ENCODE data around the gene PPFIBP1. TPM values are rescaled to one million over a fixed set of nuclear protein-coding genes. Genes with fewer than 3 reads are reported as not detected.

Gene PPFIBP1
- total RNA-seq, 1 donor from 2014 or later: 184 TPM

GRCh38 chr12:27705263-27705662 is 181.3 kb downstream of the PPFIBP1 start:
- peak; percentile 21 for DNase-seq (ENCODE audit: low spot score)
- no peak overlapping the region for H3K27ac Mint-ChIP-seq (ENCODE audit: unreplicated experiment)
- H3K4me3 Mint-ChIP-seq (ENCODE audit: unreplicated experiment): no peak overlapping the region
- no peak for TF ChIP-seq CTCF (IDR thresholded peaks at IDR 0.05; ENCODE audit: unreplicated experiment)
- H3K4me1 Mint-ChIP-seq (ENCODE audit: unreplicated experiment): no peaks in the 10 kb centered on the region
- no peaks in the 10 kb centered on the region for H3K9me3 Mint-ChIP-seq (ENCODE audit: unreplicated experiment)
- H3K36me3 Mint-ChIP-seq (ENCODE audit: low read depth, unreplicated experiment): no peaks in the 10 kb centered on the region
- H3K27me3 Mint-ChIP-seq (ENCODE audit: unreplicated experiment): peaks cover 2% of the 10 kb centered on the region

- no peak overlapping the region for H3K4me3 Mint-ChIP-seq (ENCODE audit: unreplicated experiment)
Measured at GRCh38 chr12:27707216-27707615, 183.2 kb downstream of the PPFIBP1 start.

GRCh38 chr12:27709212-27709931 is 185.4 kb downstream of the PPFIBP1 start:
- H3K4me3 Mint-ChIP-seq (ENCODE audit: unreplicated experiment): no peak overlapping the region
- no peak overlapping the region for H3K27ac Mint-ChIP-seq (ENCODE audit: unreplicated experiment)
- no peaks in the 10 kb centered on the region for H3K9me3 Mint-ChIP-seq (ENCODE audit: unreplicated experiment)
- peaks cover 2% of the 10 kb centered on the region for H3K27me3 Mint-ChIP-seq (ENCODE audit: unreplicated experiment)
- no peak for DNase-seq (ENCODE audit: low spot score)
- peaks cover 7% of the 10 kb centered on the region for H3K36me3 Mint-ChIP-seq (ENCODE audit: low read depth, unreplicated experiment)
- TF ChIP-seq CTCF (IDR thresholded peaks at IDR 0.05; ENCODE audit: unreplicated experiment): no peak
- peaks cover 11% of the 10 kb centered on the region for H3K4me1 Mint-ChIP-seq (ENCODE audit: unreplicated experiment)

More at GRCh38 chr12:27707216-27707615, 183.2 kb downstream of the PPFIBP1 start:
- Mint-ChIP-seq H3K9me3 (ENCODE audit: unreplicated experiment) (no peaks in the 10 kb centered on the region), H3K27me3 (ENCODE audit: unreplicated experiment) (peaks cover 4% of the 10 kb centered on the region), H3K36me3 (ENCODE audit: low read depth, unreplicated experiment) (peaks cover 4% of the 10 kb centered on the region), H3K27ac (ENCODE audit: unreplicated experiment) (no peak overlapping the region), H3K4me1 (ENCODE audit: unreplicated experiment) (peaks cover 8% of the 10 kb centered on the region)
- TF ChIP-seq CTCF (IDR thresholded peaks at IDR 0.05; ENCODE audit: unreplicated experiment): no peak
- DNase-seq (ENCODE audit: low spot score): no peak

- H3K9me3 Mint-ChIP-seq (ENCODE audit: unreplicated experiment): no peaks in the 10 kb centered on the region
- peak overlapping the region; percentile 98 for H3K4me3 Mint-ChIP-seq (ENCODE audit: unreplicated experiment)
- H3K36me3 Mint-ChIP-seq (ENCODE audit: low read depth, unreplicated experiment): peaks cover 11% of the 10 kb centered on the region
- peak overlapping the region; percentile 88 for H3K27ac Mint-ChIP-seq (ENCODE audit: unreplicated experiment)
- no peak for DNase-seq (ENCODE audit: low spot score)
- peaks cover 2% of the 10 kb centered on the region for H3K27me3 Mint-ChIP-seq (ENCODE audit: unreplicated experiment)
- TF ChIP-seq CTCF (IDR thresholded peaks at IDR 0.05; ENCODE audit: unreplicated experiment): no peak
- peaks cover 11% of the 10 kb centered on the region for H3K4me1 Mint-ChIP-seq (ENCODE audit: unreplicated experiment)
Measured at GRCh38 chr12:27709932-27710591, 186.1 kb downstream of the PPFIBP1 start.
